Activated T-cell treated with anti-CD3 and anti-CD28 coated beads, Interleukin-2, amount 50 U/mL, for 4 hours (primary cell): ENCODE data around the gene DGKI. TPM values are rescaled to one million over a fixed set of nuclear protein-coding genes. Genes with fewer than 3 reads are reported as not detected.

Experiments
- ATAC-seq, 2 donors: fragments of 200-7000 bp; cut with Tn5 transposase; one replicate each; pipeline ENCODE4 v1.10.0; 2021
- DNase-seq: peaks from one replicate; pipeline ENCODE4 v3.0.0-alpha.2; 2020
- H3K27me3 Mint-ChIP-seq: one replicate; pipeline ENCODE4 v1.8.0; 2021; ENCODE audit warnings: low read depth, mixed read lengths
- H3K36me3 Mint-ChIP-seq: one replicate; pipeline ENCODE4 v1.8.0; 2022; ENCODE audit warnings: mixed read lengths; ENCODE audit not compliant: insufficient read depth
- H3K4me1 Mint-ChIP-seq: one replicate; pipeline ENCODE4 v1.8.0; 2021; ENCODE audit warnings: low read depth, mixed read lengths
- H3K4me3 Mint-ChIP-seq: one replicate; pipeline ENCODE4 v1.8.0; 2021; ENCODE audit warnings: mild to moderate bottlenecking, moderate library complexity, mixed read lengths
- H3K9me3 Mint-ChIP-seq: one replicate; pipeline ENCODE4 v1.8.0; 2021; ENCODE audit warnings: mixed read lengths
- total RNA-seq, 3 donors: library from RNA; stranded (reverse); gene quantifications; one replicate each; pipeline ENCODE4 v1.2.1, GENCODE V29; 2021

The DGKI gene
- total RNA-seq, 3 donors from 2014 or later: 1.2 to 4.3 (median 1.3) TPM

DNA sequence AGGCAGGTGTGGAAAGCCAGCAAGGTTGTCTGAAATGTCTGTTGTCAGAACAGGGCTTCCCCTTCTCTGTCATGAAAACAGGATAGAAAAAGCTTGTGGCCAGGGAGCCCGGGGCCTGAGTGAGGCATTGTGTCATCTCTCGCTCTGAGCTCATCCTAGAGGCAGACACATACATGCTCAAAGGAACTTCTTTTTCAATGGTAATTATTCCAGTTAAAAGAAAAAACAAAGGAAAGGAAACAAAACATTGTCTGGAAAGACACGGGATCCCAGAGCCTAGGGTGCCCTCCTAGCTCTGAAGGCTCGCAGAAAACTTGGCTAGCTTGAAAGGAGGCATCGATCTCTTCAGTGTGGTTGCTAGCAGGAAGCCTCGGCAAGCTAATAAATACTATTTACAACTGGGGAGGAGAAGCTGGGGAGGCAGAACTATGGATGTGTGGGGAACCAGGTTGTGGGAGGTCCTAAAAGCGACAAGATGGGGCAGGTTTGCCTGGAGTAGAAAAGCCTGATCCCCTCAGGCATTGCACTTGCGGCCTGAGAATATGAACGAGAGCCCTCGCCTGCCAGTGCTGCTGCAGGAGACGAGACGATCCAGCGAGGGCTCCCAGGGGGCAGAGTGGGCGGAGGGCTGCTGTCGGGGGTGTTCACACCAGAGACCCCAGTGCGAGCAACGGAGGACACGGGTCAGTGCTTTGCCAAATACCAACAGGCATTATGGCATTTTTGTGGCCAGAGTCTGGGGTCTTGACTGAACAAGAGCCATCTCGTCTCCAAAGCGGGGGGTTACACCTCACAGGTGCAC lies 32.8 kb upstream of the DGKI start:
- DNase-seq: no peak
- Mint-ChIP-seq H3K9me3 (no peaks in the 10 kb centered on the region), H3K36me3 (peaks cover 49% of the 10 kb centered on the region), H3K4me1 (no peaks in the 10 kb centered on the region), H3K27me3 (no peaks in the 10 kb centered on the region), H3K4me3 (no peak overlapping the region)
- no peak for ATAC-seq

DNA sequence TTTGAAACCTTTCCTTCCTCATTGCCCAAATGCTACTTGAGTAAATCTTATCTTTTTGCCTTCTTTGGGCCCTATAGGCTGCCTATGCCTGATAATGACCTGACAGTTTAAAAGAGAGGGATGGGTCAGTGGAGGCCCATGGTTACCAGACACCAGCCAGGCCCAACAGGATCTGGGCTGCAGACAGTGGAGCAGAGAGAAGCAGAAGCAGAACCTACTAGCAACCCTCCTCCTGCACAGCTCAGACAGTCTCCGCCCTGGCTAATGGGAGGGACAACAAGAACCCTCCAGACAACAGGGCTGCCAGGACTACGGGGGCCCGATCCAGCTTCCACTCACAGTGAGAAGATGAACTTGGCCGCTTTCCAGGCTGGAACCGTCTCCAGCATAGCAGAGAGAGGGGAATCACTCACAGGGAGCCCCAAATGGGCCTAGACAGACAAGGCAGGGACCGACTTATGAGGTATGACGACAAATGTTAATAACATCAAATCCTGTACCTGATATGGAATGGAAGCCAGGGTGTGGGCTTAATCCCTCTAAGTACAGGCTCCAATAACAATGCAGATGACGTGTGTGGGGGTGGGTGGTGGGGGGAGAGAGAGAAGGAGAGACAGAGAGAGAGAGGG lies 31.7 kb upstream of the DGKI start:
- Mint-ChIP-seq H3K36me3 (peaks cover 50% of the 10 kb centered on the region), H3K4me1 (peaks cover 4% of the 10 kb centered on the region), H3K27me3 (no peaks in the 10 kb centered on the region)

DNA sequence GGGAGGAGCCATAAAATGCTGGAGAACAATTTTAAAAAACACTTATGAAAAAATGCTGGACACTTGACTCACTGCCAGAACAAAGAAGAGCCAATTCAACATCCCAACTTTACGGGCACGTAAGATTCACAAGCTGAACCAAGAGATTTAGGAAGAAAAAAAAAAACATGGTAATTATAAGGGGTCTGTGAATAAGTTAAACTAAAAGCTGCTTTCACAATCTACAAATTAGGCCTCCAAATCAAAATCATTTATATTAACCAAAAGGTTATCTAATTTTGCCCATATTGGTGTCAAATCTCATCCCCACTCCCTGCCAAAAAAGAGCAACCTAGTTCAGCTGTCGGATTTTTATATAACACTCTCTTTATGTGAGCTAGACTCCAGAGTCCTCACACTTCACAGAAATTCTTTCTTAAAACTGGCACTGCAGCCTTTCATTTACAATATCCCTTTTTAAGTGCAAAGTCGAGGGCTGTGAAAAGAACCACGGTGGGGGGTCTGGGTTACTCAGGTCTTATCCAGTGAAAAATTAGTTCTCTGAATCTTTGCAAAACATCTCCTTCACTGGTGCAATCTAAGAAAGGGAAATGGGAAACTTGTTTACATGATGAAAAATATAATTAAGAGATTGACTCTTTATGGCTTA lies 30.4 kb upstream of the DGKI start:
- Mint-ChIP-seq H3K4me1 (peaks cover 6% of the 10 kb centered on the region), H3K4me3 (no peak overlapping the region), H3K36me3 (peaks cover 42% of the 10 kb centered on the region), H3K27me3 (no peaks in the 10 kb centered on the region), H3K9me3 (no peaks in the 10 kb centered on the region)
- no peak for ATAC-seq
- no peak for DNase-seq

More for the DNA sequence above, 31.7 kb upstream of the DGKI start:
- DNase-seq: no peak
- ATAC-seq: no peak
- no peaks in the 10 kb centered on the region for H3K9me3 Mint-ChIP-seq
- H3K4me3 Mint-ChIP-seq: no peak overlapping the region

DNA sequence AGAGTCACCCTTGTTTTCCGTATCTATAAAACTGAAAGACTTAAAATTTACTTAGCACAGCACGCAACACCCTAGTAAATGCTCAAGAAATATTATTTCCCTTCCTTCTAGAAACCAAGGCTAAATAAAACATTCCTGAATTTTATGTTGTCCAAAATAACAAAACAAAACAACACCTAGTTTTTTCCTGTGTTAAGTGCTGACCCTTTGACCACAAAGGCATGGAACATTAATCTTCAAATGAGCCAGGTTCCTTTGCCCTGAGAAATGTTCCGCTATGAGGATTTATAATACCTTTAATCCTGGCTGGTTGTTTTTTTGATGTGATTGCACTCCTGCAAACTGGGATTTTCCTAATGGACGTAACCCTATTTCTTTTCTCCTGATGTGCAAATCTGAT lies 29.0 kb upstream of the DGKI start:
- Mint-ChIP-seq H3K4me3 (no peak overlapping the region), H3K27me3 (no peaks in the 10 kb centered on the region), H3K36me3 (peaks cover 39% of the 10 kb centered on the region), H3K9me3 (no peaks in the 10 kb centered on the region), H3K4me1 (peaks cover 6% of the 10 kb centered on the region)
- ATAC-seq (no peak), DNase-seq (no peak)

DNA sequence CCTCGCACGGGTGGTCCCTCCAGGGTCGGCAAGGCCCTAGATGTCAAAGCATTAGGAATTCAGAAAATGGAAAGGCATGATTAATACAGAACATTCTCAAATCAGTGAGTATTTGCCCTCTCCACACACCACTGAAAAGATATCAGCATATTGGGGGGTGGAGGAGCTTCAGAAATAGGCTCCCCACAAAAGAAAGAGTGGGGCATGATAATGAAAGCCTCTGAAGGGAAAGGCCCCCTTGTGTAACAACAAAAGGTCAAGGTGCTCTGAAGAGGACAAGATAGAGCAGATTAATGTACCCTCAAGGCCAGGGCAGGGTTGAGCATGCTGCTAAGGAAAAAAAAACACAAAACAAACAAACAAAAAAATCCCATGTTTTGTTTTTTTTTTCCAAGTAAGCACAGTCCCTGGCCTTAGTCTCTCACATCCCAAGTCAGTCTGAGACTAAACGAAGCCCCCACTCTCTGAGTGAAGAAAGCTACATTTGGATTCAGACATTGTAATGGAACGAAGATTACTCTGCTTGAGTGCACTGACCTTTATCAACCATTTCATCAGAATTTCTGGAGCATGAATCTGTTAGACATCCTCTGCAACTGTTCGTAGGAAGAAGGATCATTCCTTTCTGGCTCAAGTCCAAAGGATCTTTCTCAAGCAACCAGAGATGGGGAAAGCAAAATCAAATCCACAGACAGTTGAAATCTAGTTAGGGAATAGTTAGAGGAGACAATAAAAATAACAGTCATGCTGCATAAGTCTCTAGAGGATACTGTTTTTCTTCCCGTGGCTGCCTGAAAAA lies 27.4 kb upstream of the DGKI start:
- Mint-ChIP-seq H3K4me1 (peaks cover 6% of the 10 kb centered on the region), H3K9me3 (no peaks in the 10 kb centered on the region), H3K27me3 (no peaks in the 10 kb centered on the region), H3K4me3 (no peak overlapping the region), H3K36me3 (peaks cover 27% of the 10 kb centered on the region)
- ATAC-seq (no peak), DNase-seq (no peak)

DNA sequence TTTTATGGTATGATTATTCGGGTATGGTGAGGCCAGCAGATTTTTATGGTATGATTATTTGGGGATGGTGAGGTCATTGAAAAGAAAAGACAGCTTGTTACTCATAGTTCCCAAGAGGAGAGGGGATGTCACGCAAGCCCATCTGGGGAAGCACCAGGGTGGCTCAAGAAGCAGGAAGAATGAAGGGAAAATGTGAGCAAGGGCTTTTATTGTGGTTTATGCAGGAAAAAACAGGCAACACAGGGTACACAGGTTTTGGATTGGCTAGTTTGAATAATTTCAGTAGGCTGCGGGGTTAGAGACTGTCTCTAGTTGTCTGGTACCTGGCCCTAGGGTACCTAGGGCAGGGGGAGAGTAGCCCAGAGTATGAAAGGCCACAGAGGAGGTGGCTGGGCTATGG lies 26.8 kb upstream of the DGKI start:
- peak; percentile 18 to 67 for ATAC-seq
- no peak for DNase-seq
- Mint-ChIP-seq H3K9me3 (no peaks in the 10 kb centered on the region), H3K4me1 (peaks cover 6% of the 10 kb centered on the region), H3K27me3 (no peaks in the 10 kb centered on the region), H3K4me3 (peak overlapping the region; percentile 43), H3K36me3 (peaks cover 26% of the 10 kb centered on the region)

DNA sequence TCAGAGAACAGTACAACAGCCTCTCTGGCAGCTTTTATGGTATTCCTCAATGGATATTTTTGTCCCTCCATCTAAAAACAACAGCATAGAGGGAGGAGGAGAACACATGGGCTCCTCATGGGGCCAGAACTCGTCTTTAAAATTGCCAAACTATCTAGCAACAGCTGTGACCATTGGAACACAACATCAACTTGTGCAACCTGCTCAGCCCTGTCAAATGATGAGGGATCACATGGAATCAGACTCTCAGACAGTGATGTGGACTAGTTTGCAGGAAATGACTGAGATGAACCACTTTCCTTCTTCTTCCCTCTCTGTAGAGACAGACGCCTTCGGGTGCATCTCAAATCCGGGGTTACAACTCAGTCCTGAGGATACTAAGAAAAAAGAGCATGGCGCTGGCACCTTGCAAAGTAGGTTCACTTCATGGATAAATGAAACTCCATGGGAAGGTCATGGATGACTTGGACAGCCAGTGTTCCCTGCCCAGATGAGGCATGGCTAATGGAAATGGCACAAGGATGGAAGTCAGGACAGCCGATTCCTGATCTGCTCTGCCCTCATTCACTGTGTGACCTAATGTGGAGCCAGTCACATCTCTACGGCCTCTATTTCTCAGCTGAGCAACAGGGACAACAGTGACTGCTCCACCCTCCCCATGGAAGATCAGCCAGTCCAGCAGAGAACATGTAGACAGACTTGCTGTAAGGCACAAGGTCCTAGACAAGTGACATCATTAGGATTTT lies 24.6 kb upstream of the DGKI start:
- peaks cover 6% of the 10 kb centered on the region for H3K4me1 Mint-ChIP-seq
- peaks cover 39% of the 10 kb centered on the region for H3K36me3 Mint-ChIP-seq
- DNase-seq (no peak), ATAC-seq (no peak)
- no peaks in the 10 kb centered on the region for H3K27me3 Mint-ChIP-seq
- no peak overlapping the region for H3K4me3 Mint-ChIP-seq
- peaks cover 8% of the 10 kb centered on the region for H3K9me3 Mint-ChIP-seq

DNA sequence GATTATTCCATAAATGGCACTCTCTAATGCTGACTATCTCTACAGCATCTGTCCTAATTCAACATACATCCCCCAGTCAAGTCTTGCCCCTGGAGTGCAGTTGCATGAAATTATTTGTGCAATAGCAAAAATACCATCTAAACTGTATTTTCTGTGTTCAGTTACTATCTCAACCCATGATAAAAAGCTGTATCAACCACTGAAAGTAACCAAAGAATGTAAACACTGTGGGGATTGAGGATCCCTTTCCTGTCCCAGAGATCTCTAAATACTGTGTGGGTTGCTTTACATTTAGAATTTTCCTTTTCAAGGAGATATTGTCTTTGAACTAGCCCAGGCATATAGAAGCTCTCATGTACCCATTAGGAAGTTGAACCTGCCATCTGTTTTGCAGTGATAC lies 23.9 kb upstream of the DGKI start:
- ATAC-seq (no peak), DNase-seq (no peak)
- Mint-ChIP-seq H3K27me3 (no peaks in the 10 kb centered on the region), H3K36me3 (peaks cover 43% of the 10 kb centered on the region), H3K4me1 (peaks cover 6% of the 10 kb centered on the region), H3K9me3 (peaks cover 13% of the 10 kb centered on the region), H3K4me3 (no peak overlapping the region)

DNA sequence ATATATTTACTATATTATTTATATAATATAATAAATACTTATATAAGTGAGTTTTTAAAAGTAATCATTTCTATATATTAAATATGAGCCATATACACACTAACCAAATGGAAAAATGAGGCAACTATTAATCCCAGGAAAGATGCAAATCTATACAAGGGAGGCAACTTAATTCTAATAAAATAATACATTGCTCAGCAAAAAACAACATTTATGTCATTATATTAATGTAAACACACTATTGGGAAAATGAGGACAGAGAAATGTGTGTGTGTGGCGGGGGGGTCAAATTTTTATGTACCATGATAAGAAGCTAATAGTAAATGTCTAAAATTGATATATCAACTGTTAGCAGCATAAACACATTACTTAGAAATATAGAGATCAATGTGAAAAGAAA lies 23.3 kb upstream of the DGKI start:
- Mint-ChIP-seq H3K4me3 (no peak overlapping the region), H3K4me1 (peaks cover 6% of the 10 kb centered on the region), H3K9me3 (peaks cover 18% of the 10 kb centered on the region), H3K36me3 (peaks cover 49% of the 10 kb centered on the region), H3K27me3 (no peaks in the 10 kb centered on the region)
- no peak for ATAC-seq
- no peak for DNase-seq

DNA sequence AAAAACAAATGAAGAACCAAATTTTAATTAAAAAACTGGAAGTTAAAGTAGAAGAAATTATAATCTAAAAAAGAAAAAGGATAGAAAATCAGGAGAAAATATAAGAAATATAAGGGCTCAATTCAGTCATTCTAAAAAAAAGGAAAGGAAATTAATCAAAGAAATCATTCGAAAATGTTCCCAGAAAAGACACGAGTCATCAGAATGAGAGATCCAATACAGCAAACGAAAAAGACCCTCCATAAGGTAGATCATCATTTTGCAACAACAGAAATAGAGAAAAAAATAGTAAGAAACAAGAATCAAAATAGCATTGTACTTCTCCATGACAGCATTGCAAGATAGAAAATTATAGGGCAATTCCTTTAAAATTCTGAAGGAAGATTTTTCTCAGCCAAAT lies 22.5 kb upstream of the DGKI start:
- Mint-ChIP-seq H3K9me3 (peaks cover 18% of the 10 kb centered on the region), H3K4me1 (peaks cover 6% of the 10 kb centered on the region), H3K4me3 (no peak overlapping the region), H3K36me3 (peaks cover 48% of the 10 kb centered on the region), H3K27me3 (no peaks in the 10 kb centered on the region)
- DNase-seq (no peak), ATAC-seq (no peak)

DNA sequence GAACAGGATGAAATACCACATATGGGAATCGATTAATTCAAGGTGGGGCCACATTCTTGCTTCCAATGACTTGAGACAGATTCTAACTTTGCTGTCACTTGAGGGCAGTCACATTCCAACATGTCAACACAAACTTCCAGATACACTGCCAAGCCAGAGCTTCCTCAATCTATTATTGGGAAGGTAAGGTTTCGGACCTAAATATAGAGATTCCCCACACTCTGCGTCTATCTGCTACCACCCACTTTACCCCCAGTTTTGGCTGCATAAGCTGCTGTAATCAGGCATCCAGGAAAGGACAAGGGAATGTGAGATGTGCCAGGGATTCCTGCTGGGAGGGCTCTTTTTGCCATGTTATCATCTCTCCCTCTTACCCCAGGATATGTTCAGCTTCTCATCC lies 20.5 kb upstream of the DGKI start:
- no peak for ATAC-seq
- Mint-ChIP-seq H3K36me3 (peaks cover 43% of the 10 kb centered on the region), H3K4me1 (no peaks in the 10 kb centered on the region), H3K9me3 (peaks cover 18% of the 10 kb centered on the region), H3K4me3 (no peak overlapping the region), H3K27me3 (no peaks in the 10 kb centered on the region)
- DNase-seq: no peak

DNA sequence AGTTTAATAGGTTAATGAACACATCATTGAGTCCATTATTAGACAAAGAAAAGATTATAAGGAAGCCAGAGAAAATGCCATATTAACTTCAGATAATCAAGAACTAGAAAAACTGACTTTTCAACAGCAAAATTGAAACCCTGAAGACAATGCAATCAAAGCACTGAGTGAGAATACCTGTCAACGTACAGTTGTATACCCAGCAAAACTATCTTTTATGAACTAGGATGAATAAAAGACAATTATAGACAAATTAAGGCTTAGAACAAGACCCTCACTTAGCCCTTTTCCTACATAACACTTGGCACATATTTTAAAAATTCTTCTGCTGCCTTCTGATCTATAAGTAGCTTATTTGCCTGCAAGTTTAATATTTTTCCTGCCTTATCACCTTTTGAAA lies 19.0 kb upstream of the DGKI start:
- ATAC-seq: no peak
- DNase-seq: no peak
- Mint-ChIP-seq H3K27me3 (no peaks in the 10 kb centered on the region), H3K4me3 (no peak overlapping the region), H3K9me3 (peaks cover 18% of the 10 kb centered on the region), H3K36me3 (peaks cover 44% of the 10 kb centered on the region), H3K4me1 (no peaks in the 10 kb centered on the region)

DNA sequence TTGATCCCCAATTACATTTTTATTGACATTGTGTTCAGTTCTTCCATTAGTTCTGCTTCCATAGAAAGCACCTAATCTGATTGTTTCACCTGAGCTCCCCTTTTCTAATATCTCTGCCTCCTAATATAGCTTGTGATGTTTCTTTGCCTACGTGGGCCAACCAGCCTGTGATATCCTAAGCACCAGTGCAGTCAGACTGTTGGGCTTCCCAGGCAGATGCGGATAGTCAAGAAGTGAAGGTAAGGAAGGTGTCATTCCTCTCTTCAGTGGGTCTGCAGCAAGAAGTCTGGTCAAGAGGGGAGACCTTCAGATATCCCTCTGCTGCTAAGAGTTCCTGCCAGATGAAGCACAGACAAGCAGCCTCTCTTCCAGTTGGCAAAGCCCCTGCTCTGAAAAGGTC lies 16.2 kb upstream of the DGKI start:
- DNase-seq (no peak), ATAC-seq (no peak)
- Mint-ChIP-seq H3K4me1 (no peaks in the 10 kb centered on the region), H3K36me3 (peaks cover 36% of the 10 kb centered on the region), H3K9me3 (peaks cover 18% of the 10 kb centered on the region), H3K4me3 (no peak overlapping the region), H3K27me3 (no peaks in the 10 kb centered on the region)

DNA sequence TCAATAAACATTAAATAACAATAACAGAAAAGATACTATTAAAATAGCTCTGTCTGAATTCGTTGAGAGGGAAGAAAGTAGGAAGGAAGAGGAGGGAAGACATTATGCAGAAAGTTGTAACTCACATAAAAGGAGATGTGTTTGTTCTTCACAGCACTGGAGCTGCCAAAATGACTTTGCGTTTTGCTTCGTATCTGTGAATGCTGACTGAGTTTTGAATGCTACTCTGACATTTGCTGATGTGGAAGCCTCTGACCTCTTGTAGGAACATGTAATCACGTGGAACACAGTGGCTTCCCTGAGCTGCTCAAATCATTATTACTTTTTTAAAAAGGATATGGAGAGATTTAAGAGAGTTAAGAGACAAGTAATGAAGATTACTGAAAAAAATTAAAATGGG lies 15.6 kb upstream of the DGKI start:
- Mint-ChIP-seq H3K4me3 (no peak overlapping the region), H3K9me3 (peaks cover 18% of the 10 kb centered on the region), H3K4me1 (no peaks in the 10 kb centered on the region), H3K36me3 (peaks cover 30% of the 10 kb centered on the region), H3K27me3 (no peaks in the 10 kb centered on the region)
- ATAC-seq (no peak), DNase-seq (no peak)
